ENCODE data around the gene ZCCHC4.
A peak's percentile ranks its signal among the peaks of the same experiment; 100 is the strongest.

ZCCHC4 gene

GRCh38 chr4:25313201-25313895, 774 bp downstream of the ZCCHC4 start:
- no peak overlapping the region for H3K27ac ChIP-seq (ENCODE audit: extremely low read depth, low read depth, low read length)
- ChIA-PET POLR2A (interaction anchor here (1.0 to 1.5 kb wide), 2 partner anchors 30 to 80 kb away, joined by 3 to 4 read pairs; no protein-coding TSS in a partner anchor), CTCF (interaction anchor here (1.1 to 2.3 kb wide), 16 partner anchors 8 to 154 kb away, joined by 3 to 25 read pairs (median 6); partner anchors contain the start of gene PI4K2B)
- no peaks in the 10 kb centered on the region for H3K9me3 ChIP-seq (ENCODE audit: control insufficient read depth, insufficient read depth, low read depth, low read length)
- TF ChIP-seq ZNF404 (tag by site-specific recombination; IDR thresholded peaks at IDR 0.05) (no peak), KLF17 (tag by site-specific recombination; IDR thresholded peaks at IDR 0.05) (no peak), ZNF362 (tag by site-specific recombination; IDR thresholded peaks at IDR 0.05) (no peak), ZNF19 (tag by site-specific recombination; IDR thresholded peaks at IDR 0.05; ENCODE audit: low read depth) (no peak), REST (tag by site-specific recombination; IDR thresholded peaks at IDR 0.05) (no peak), ZBTB49 (tag by site-specific recombination; IDR thresholded peaks at IDR 0.05; ENCODE audit: low read depth) (no peak), ZBTB20 (tag by site-specific recombination; IDR thresholded peaks at IDR 0.05) (no peak), PRDM10 (tag by site-specific recombination; IDR thresholded peaks at IDR 0.05) (0 out of 2 replicates have a peak, but pooled peaks have one; percentile 13), HOXD13 (CRISPR knock-in tag; IDR thresholded peaks at IDR 0.05; ENCODE audit: borderline replicate concordance) (no peak), ZNF10 (tag by site-specific recombination; IDR thresholded peaks at IDR 0.05) (no peak), KLF1 (tag by site-specific recombination; IDR thresholded peaks at IDR 0.05) (no peak), PRDM6 (tag by site-specific recombination; IDR thresholded peaks at IDR 0.05) (no peak), ZNF223 (tag by site-specific recombination; IDR thresholded peaks at IDR 0.05) (no peak), ZNF24 (tag by site-specific recombination; IDR thresholded peaks at IDR 0.05) (no peak), ZNF138 (tag by site-specific recombination; IDR thresholded peaks at IDR 0.05; ENCODE audit: borderline replicate concordance) (no peak), KLF9 (tag by site-specific recombination; IDR thresholded peaks at IDR 0.05; ENCODE audit: low read depth) (peak; percentile 42; the same call in 1 of the 2 replicates), ZBTB10 (tag by site-specific recombination; IDR thresholded peaks at IDR 0.05) (no peak)
- peak overlapping the region; percentile 94 for H3K4me3 ChIP-seq (ENCODE audit: low read depth, low read length)
- H3K4me1 ChIP-seq (ENCODE audit: control insufficient read depth, insufficient read depth, low read length) = no peaks in the 10 kb centered on the region
- peaks cover 6 to 25% of the 10 kb centered on the region in 2 experiments; a peak in 2 of 3 replicates for H3K36me3 ChIP-seq (ENCODE audit: control insufficient read depth in 2 of 2, insufficient read depth in 1 of 2, low read length in 2 of 2)
